HEK293 (cell line): ENCODE data around the gene ZNHIT3.

ENCODE experiments used
- CTCF ChIP-seq: fragments of 450-650 bp; formaldehyde crosslinking; IDR thresholded peaks from 2 replicates; pipeline ENCODE4 v1.5.1; 2016; ENCODE audit warnings: missing biosample characterization, missing genetic modification characterization
- ELK4 ChIP-seq: IDR thresholded peaks from 2 replicates; pipeline ENCODE4 v1.6.1; 2011; ENCODE audit warnings: mild to moderate bottlenecking, low read depth, low read length, borderline replicate concordance
- PRDM10 ChIP-seq: fragments of 450-650 bp; formaldehyde crosslinking; IDR thresholded peaks from 2 replicates; pipeline ENCODE4 v1.5.1; 2016; ENCODE audit warnings: missing biosample characterization, missing genetic modification characterization
- SCRT1 ChIP-seq: fragments of 450-650 bp; formaldehyde crosslinking; IDR thresholded peaks from 2 replicates; pipeline ENCODE4 v1.5.1; 2016; ENCODE audit warnings: missing biosample characterization, missing genetic modification characterization, borderline replicate concordance
- SP2 ChIP-seq: fragments of 450-650 bp; formaldehyde crosslinking; IDR thresholded peaks from 2 replicates; pipeline ENCODE4 v1.5.1; 2016; ENCODE audit warnings: missing biosample characterization, missing genetic modification characterization
- TCF7L2 ChIP-seq: IDR thresholded peaks from 2 replicates; pipeline ENCODE4 v1.6.1; 2011; ENCODE audit warnings: low read depth, mild to moderate bottlenecking, inconsistent platforms, low read length, moderate library complexity, borderline replicate concordance
- TRIM28 ChIP-seq: IDR thresholded peaks from 2 replicates; pipeline ENCODE4 v1.6.1; 2011; ENCODE audit warnings: low read length, control low read depth, borderline replicate concordance
- YY1 ChIP-seq: fragments of 450-650 bp; formaldehyde crosslinking; IDR thresholded peaks from 2 replicates; pipeline ENCODE4 v1.5.1; 2018; ENCODE audit warnings: missing biosample characterization, missing genetic modification characterization
- ZBTB11 ChIP-seq: fragments of 450-650 bp; formaldehyde crosslinking; conservative IDR thresholded peaks from 2 replicates; pipeline ENCODE4 v1.5.1; 2016; ENCODE audit warnings: low read depth, missing biosample characterization, missing genetic modification characterization
- ZBTB48 ChIP-seq: fragments of 450-650 bp; formaldehyde crosslinking; IDR thresholded peaks from 2 replicates; pipeline ENCODE4 v1.5.1; 2016; ENCODE audit warnings: missing biosample characterization, missing genetic modification characterization
- ZNF121 ChIP-seq: fragments of 450-650 bp; formaldehyde crosslinking; IDR thresholded peaks from 2 replicates; pipeline ENCODE4 v1.5.1; 2016; ENCODE audit warnings: missing biosample characterization, missing genetic modification characterization
- ZNF311 ChIP-seq: fragments of 450-650 bp; formaldehyde crosslinking; IDR thresholded peaks from 2 replicates; pipeline ENCODE4 v1.5.1; 2017; ENCODE audit warnings: missing biosample characterization, missing genetic modification characterization, borderline replicate concordance
- ZNF704 ChIP-seq: fragments of 450-650 bp; formaldehyde crosslinking; IDR thresholded peaks from 2 replicates; pipeline ENCODE4 v1.5.1; 2016; ENCODE audit warnings: missing biosample characterization, missing genetic modification characterization

GRCh38 chr17:36524428-36524876 is 38.0 kb downstream of the ZNHIT3 start:
- TF ChIP-seq PRDM10 (tag by site-specific recombination) (no peak), CTCF (tag by site-specific recombination) (no peak), TCF7L2 (no peak), TRIM28 (no peak), ZNF121 (tag by site-specific recombination) (no peak), ZBTB48 (tag by site-specific recombination) (no peak), SP2 (tag by site-specific recombination) (no peak), SCRT1 (tag by site-specific recombination) (no peak), ZNF704 (tag by site-specific recombination) (no peak), ZBTB11 (no peak), ELK4 (no peak), ZNF311 (tag by site-specific recombination) (no peak), YY1 (tag by site-specific recombination) (no peak)
